AG04449 (cell line): Measurements from ENCODE around the gene KIF20B.
A peak's percentile ranks its signal among the peaks of the same experiment; 100 is the strongest.

Experiments
- CTCF ChIA-PET: fragments of 350-600 bp; formaldehyde crosslinking; extraction: SDS; loops from one replicate; lab custom pipeline; 2021; ENCODE audit warnings: antibody characterized with exemption; lab: Yijun Ruan, JAX
- POLR2A ChIA-PET: fragments of 400-600, 350-600 bp; formaldehyde crosslinking; extraction: SDS; loops from one replicate; lab custom pipeline; 2020; ENCODE audit warnings: antibody characterized with exemption, inconsistent platforms; lab: Yijun Ruan, JAX
- DNase-seq: peaks from one replicate; pipeline ENCODE4 v3.0.0-alpha.2; 2010; ENCODE audit warnings: low read depth, low spot score
- H3K4me3 ChIP-seq: 2 replicates; pipeline ENCODE4 v1.5.1; 2011; ENCODE audit warnings: low read depth, mild to moderate bottlenecking, control low read depth, low read length
- TF ChIP-seq, protein P1 (sequence below): IDR thresholded peaks from one replicate; pipeline ENCODE4 v1.5.1; 2011; ENCODE audit warnings: mild to moderate bottlenecking, moderate library complexity, low read length, control low read depth, inconsistent platforms; ENCODE audit not compliant: insufficient read depth; ENCODE audit errors: missing control alignments

The KIF20B gene

DNA sequence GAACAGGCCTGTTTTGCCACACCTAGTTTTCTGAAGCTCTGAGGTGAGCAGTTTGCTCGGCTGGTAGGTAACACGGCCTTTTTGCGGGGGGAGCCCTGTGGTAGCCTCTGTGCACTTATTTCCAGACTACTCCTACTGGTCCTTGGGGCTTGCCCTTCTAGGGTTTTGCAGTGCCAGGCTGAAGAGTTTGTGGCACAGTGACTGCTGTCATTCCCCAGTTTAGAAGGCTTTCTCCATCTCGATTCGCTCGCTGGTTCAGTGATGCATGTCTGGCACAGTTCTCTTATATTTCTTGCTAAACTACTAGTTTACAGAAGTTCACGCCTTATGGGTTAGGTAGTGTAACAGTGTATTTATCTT, 711 bp downstream of the KIF20B start:
- no peak for DNase-seq
- peak overlapping the region; percentile 99 for H3K4me3 ChIP-seq
- CTCF ChIA-PET: interaction anchor here (1.8 kb wide), 1 partner anchor 276 kb away, joined by 6 read pairs; no protein-coding TSS in a partner anchor
- POLR2A ChIA-PET: interaction anchor here (1.3 kb wide), 1 partner anchor 59 kb away, joined by 11 read pairs; no protein-coding TSS in a partner anchor
- TF ChIP-seq, protein P1, sequence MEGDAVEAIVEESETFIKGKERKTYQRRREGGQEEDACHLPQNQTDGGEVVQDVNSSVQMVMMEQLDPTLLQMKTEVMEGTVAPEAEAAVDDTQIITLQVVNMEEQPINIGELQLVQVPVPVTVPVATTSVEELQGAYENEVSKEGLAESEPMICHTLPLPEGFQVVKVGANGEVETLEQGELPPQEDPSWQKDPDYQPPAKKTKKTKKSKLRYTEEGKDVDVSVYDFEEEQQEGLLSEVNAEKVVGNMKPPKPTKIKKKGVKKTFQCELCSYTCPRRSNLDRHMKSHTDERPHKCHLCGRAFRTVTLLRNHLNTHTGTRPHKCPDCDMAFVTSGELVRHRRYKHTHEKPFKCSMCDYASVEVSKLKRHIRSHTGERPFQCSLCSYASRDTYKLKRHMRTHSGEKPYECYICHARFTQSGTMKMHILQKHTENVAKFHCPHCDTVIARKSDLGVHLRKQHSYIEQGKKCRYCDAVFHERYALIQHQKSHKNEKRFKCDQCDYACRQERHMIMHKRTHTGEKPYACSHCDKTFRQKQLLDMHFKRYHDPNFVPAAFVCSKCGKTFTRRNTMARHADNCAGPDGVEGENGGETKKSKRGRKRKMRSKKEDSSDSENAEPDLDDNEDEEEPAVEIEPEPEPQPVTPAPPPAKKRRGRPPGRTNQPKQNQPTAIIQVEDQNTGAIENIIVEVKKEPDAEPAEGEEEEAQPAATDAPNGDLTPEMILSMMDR: no peak

- no peak overlapping the region for H3K4me3 ChIP-seq
- ChIA-PET CTCF (interaction anchor here (0.8 to 0.9 kb wide), 3 partner anchors 10 to 285 kb away, joined by 3 to 4 read pairs (median 3); no protein-coding TSS in a partner anchor), POLR2A (no interaction called here)
- TF ChIP-seq, protein P1: no peak
- no peak for DNase-seq
Measured at GRCh38 chr10:89705466-89705865, 4.1 kb downstream of the KIF20B start.

DNA sequence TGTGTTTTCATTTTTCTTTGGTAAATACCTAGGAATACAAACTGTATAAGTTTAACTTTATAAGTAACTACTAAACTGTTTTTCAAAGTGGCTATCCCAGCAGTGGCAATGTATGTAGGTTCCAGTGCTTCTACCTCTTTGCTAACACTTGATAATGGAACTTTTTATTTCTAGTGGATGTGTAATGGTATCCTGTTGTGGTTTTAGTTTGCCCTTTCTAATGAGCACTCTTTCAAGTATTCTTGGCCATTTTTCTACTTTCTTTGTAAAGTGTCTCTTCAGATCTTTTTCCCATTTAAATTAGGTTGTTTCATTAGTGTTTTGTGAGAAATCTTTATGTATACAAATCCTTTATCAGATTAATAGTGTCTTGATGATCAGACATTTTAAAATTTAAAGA, 4.6 kb downstream of the KIF20B start:
- POLR2A ChIA-PET: no interaction called here
- no peak for DNase-seq
- CTCF ChIA-PET: no interaction called here
- H3K4me3 ChIP-seq: no peak overlapping the region
- TF ChIP-seq, protein P1: no peak

GRCh38 chr10:89707372-89707771, 6.0 kb downstream of the KIF20B start:
- no peak for DNase-seq

GRCh38 chr10:89710753-89711152, 9.4 kb downstream of the KIF20B start:
- POLR2A ChIA-PET: no interaction called here
- CTCF ChIA-PET: no interaction called here
- no peak overlapping the region for H3K4me3 ChIP-seq
- DNase-seq: no peak
- TF ChIP-seq, protein P1: no peak

More at GRCh38 chr10:89707372-89707771, 6.0 kb downstream of the KIF20B start:
- TF ChIP-seq, protein P1: no peak
- H3K4me3 ChIP-seq: no peak overlapping the region
- POLR2A ChIA-PET: no interaction called here
- CTCF ChIA-PET: no interaction called here

DNA sequence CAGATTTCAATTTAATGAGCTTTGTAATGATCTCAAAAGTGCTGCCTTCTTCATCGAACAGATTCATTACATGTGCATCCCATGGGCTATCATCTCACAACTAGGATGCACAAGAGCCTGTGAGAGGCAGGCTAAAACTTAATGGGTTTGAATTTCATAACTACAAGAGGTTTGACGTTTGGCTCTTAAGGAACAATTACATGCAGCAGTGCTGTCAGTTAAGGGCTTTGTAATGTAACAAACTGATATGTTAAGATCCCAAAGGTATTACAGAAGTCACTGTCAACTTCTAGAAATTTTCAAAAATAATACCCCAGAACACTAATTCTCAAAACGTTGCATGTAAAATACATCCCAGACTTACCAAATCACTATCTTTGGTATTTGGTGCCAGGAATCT, 33.2 kb downstream of the KIF20B start:
- ChIA-PET POLR2A (no interaction called here), CTCF (no interaction called here)
- no peak for DNase-seq
- TF ChIP-seq, protein P1: no peak
- H3K4me3 ChIP-seq: no peak overlapping the region
